ENCODE measurements around the gene ITGAX. TPM values are rescaled to one million over a fixed set of nuclear protein-coding genes. Genes with fewer than 3 reads are reported as not detected.

The ITGAX gene
- total and polyA plus RNA-seq, 4 donors: 1.1 to 9.6 (median 1.9) TPM

- TF ChIP-seq FOXA2 (IDR thresholded peaks at IDR 0.05): no peak
- TF ChIP-seq RAD21 (IDR thresholded peaks at IDR 0.05): no peak
- TF ChIP-seq JUND (IDR thresholded peaks at IDR 0.05): no peak
- TF ChIP-seq SP1 (IDR thresholded peaks at IDR 0.05): no peak
- no peak for TF ChIP-seq HNF4A (conservative IDR thresholded peaks at IDR 0.05)
- TF ChIP-seq EGR1 (IDR thresholded peaks at IDR 0.05; ENCODE audit: low read depth in 2 of 2): no peak
- no peak for TF ChIP-seq HNF4G (IDR thresholded peaks at IDR 0.05)
- no peak for TF ChIP-seq MAX (IDR thresholded peaks at IDR 0.05)
- no peak for TF ChIP-seq FOXA1 (IDR thresholded peaks at IDR 0.05)
- TF ChIP-seq RXRA (IDR thresholded peaks at IDR 0.05): no peak
- TF ChIP-seq NR2F2 (IDR thresholded peaks at IDR 0.05): no peak
- TF ChIP-seq REST (IDR thresholded peaks at IDR 0.05): no peak
- no peak for TF ChIP-seq CTCF (IDR thresholded peaks at IDR 0.05; ENCODE audit: low read depth, low read length, missing input control)
- no peak for TF ChIP-seq ATF3 (IDR thresholded peaks at IDR 0.05)
- TF ChIP-seq TAF1 (conservative IDR thresholded peaks at IDR 0.05): no peak
- no peak for TF ChIP-seq GABPA (IDR thresholded peaks at IDR 0.05 in 1 of 2, conservative IDR thresholded peaks at IDR 0.05 in 1 of 2)
- no peak for TF ChIP-seq ZBTB33 (IDR thresholded peaks at IDR 0.05)
- TF ChIP-seq YY1 (IDR thresholded peaks at IDR 0.05): no peak
- H3K27me3 ChIP-seq (ENCODE audit: control insufficient read depth in 4 of 4, insufficient read depth in 4 of 4, low read length in 3 of 4): no peaks in the 10 kb centered on the region
- WGBS: 82% methylated on average over 22 of the region's 22 CpGs
- H3K4me1 ChIP-seq (ENCODE audit: control insufficient read depth in 4 of 4, insufficient read depth in 4 of 4, low read length in 3 of 4): no peaks in the 10 kb centered on the region
- no peak overlapping the region for H3K4me3 ChIP-seq (ENCODE audit: low read depth in 1 of 3, low read length in 3 of 3)
- no peaks in the 10 kb centered on the region for H3K9me3 ChIP-seq (ENCODE audit: control insufficient read depth in 4 of 4, low read length in 3 of 4)
- DNase-seq (ENCODE audit: low spot score): no peak
- no peaks in the 10 kb centered on the region for H3K36me3 ChIP-seq (ENCODE audit: control insufficient read depth in 4 of 4, insufficient read depth in 3 of 4, low read depth in 1 of 4, low read length in 3 of 4)
- no peak overlapping the region for H3K9ac ChIP-seq (ENCODE audit: low read depth in 1 of 2, low read length in 2 of 2)
- peak overlapping the region; percentile 25 to 70 for H3K27ac ChIP-seq (ENCODE audit: low read depth in 1 of 2, low read length in 2 of 2)
Measured at GRCh38 chr16:31352376-31353115, 2.4 kb upstream of the ITGAX start.

Data from liver (tissue), 9 donors.